ENCODE measurements around the gene RBMS3. TPM values are rescaled to one million over a fixed set of nuclear protein-coding genes. Genes with fewer than 3 reads are reported as not detected.

RBMS3 gene
- total and polyA plus RNA-seq, 2 of the 8 experiments (the other 6 are each of a cell fraction or from before 2014, with no cell fraction given), result 3.7 to 6.9 TPM

GRCh38 chr3:29245441-29245840 is 35.4 kb upstream of the RBMS3 start:
- Histone ChIP-seq H2AK5ac (ENCODE audit: low read depth, low read length) (no peak overlapping the region), H3K23ac (ENCODE audit: insufficient read length) (no peak overlapping the region), H3K36me3 (ENCODE audit: control insufficient read depth in 2 of 4, insufficient read depth in 4 of 4, low read length in 3 of 4) (no peaks in the 10 kb centered on the region), H3K9ac (replicated peaks in 1 of 4; ENCODE audit: extremely low read depth in 1 of 4, low read depth in 3 of 4, low read length in 3 of 4) (no peak overlapping the region), H2BK12ac (ENCODE audit: low read depth, low read length) (no peak overlapping the region), H4K5ac (ENCODE audit: insufficient read length, low read depth, low read length) (no peak overlapping the region), H2BK20ac (ENCODE audit: low read length) (no peak overlapping the region), H2BK120ac (replicated peaks; ENCODE audit: low read depth, low read length) (no peak overlapping the region), H4K8ac (ENCODE audit: extremely low read depth, insufficient read depth, low read length) (no peak overlapping the region), H3K23me2 (ENCODE audit: low read depth, low read length) (no peaks in the 10 kb centered on the region), H3K4ac (replicated peaks; ENCODE audit: insufficient read length, low read depth, low read length) (no peak overlapping the region), H3K18ac (ENCODE audit: extremely low read depth, low read length) (no peak overlapping the region), H3K27ac (ENCODE audit: low read depth, low read length) (no peak overlapping the region), H3K79me2 (ENCODE audit: control insufficient read depth in 1 of 2, insufficient read depth in 2 of 2, low read length in 2 of 2) (no peaks in the 10 kb centered on the region), H3K56ac (replicated peaks; ENCODE audit: insufficient read length, low read depth, low read length) (no peak overlapping the region), H3K14ac (ENCODE audit: insufficient read length) (no peak overlapping the region), H2BK5ac (ENCODE audit: low read depth, low read length) (no peak overlapping the region), H2BK15ac (ENCODE audit: low read length) (no peak overlapping the region), H3K4me1 (replicated peaks in 1 of 4; ENCODE audit: control insufficient read depth in 3 of 4, insufficient read depth in 4 of 4, low read length in 3 of 4) (no peaks in the 10 kb centered on the region; a peak in 1 of 7 replicates), H3K79me1 (ENCODE audit: low read depth, low read length) (no peaks in the 10 kb centered on the region), H2AFZ (ENCODE audit: low read length) (no peak overlapping the region), H3K27me3 (replicated peaks in 1 of 4; ENCODE audit: control insufficient read depth in 3 of 4, extremely low read depth in 1 of 4, insufficient read depth in 3 of 4, low read length in 3 of 4) (no peaks in the 10 kb centered on the region), H4K20me1 (replicated peaks in 1 of 2; ENCODE audit: control insufficient read depth in 1 of 2, insufficient read depth in 2 of 2, low read length in 2 of 2) (no peaks in the 10 kb centered on the region), H3K4me3 (ENCODE audit: extremely low read depth in 1 of 4, insufficient read depth in 2 of 4, low read depth in 3 of 4, low read length in 4 of 4) (no peak overlapping the region), H3K9me3 (ENCODE audit: insufficient read depth in 2 of 2, low read depth in 1 of 2, low read length in 1 of 2) (no peaks in the 10 kb centered on the region), H3K4me2 (ENCODE audit: insufficient read depth in 1 of 2, low read depth in 2 of 2, low read length in 2 of 2) (no peak overlapping the region), H4K91ac (replicated peaks; ENCODE audit: insufficient read length, low read length) (no peak overlapping the region)
- POLR2A ChIA-PET (ENCODE audit: partially characterized antibody), result no interaction called here
- 93% methylated on average over 2 of the region's 2 CpGs; no CpG with 5 or more reads in 1 of the 2 experiments for WGBS, 2 experiments (ENCODE audit: extremely low coverage in 1 of 2, insufficient coverage in 1 of 2, insufficient read length in 1 of 2, insufficient replicate concordance in 2 of 2, low coverage in 1 of 2, low lambda C conversion rate in 2 of 2, missing lambda C conversion rate in 1 of 2)
- FAIRE-seq (no peak), DNase-seq (ENCODE audit: low read depth in 1 of 2, low spot score in 2 of 2) (no peak)
- CTCF ChIA-PET (ENCODE audit: partially characterized antibody), result no interaction called here
- TF ChIP-seq CHD2 (IDR thresholded peaks at IDR 0.05; ENCODE audit: low read length) (no peak), CREB1 (IDR thresholded peaks at IDR 0.05) (no peak), EP300 (IDR thresholded peaks at IDR 0.05; ENCODE audit: borderline replicate concordance in 1 of 2, low read depth in 2 of 2, low read length in 2 of 2) (no peak), BACH1 (IDR thresholded peaks at IDR 0.05; ENCODE audit: low read length) (no peak), KDM5A (IDR thresholded peaks at IDR 0.05; ENCODE audit: low read length) (no peak)
